ENCODE data around the gene NOS1AP.

NOS1AP gene

DNA sequence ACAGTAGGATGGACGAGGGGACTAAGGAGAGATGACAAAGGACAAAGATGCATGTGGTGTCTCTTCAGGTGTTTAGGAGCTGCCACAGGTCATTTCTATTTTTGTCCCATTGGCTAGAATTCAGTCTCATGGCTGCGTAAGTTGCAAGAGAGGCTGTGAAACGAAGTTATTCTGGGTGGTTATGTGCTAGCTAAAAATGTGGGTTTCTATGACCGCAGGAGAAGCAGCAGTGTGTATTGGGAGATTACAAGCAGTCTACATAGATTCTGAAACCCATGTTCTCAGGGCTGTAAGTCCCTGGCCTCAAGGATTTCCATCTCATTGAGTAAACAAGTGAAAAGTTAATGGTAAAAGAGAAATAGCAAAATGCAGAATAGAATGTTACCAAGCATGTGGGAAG, 196.5 kb downstream of the NOS1AP start:
- DNase-seq: no peak

DNA sequence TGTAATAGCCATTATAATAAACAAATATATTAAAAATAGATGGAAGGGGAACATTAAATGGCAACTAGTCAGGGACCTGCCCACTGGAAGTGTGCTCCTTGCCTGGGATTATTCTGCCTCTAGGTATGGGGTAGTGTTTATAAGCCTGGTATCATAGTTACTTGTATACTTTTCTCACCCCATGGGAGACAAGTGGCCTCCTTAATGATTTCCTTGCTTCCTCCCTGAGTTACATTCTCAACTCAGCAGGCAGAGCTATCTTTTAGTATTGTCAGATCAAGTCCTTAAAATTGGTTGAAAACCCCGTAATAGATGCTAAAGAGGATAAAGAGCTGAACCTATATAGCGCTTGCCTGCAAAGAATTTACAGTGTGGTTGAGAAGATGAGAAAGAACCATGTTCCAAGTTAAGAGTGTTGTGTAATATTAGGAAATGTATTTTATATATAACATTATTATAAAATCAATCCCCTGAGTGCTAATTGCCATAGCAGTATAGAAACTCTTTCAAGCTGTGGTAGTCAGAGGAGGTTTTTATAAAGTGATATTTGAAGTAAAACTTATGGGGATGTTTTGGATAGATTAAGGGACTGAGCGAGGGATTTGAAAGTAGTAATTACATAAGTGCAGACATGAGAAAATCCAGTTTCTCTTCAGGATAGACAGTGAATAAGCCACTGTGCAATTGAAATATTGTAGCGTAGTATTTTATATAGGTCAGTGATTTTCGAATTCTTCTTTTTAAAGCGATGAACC, 200.7 kb downstream of the NOS1AP start:
- no peak for DNase-seq

DNA sequence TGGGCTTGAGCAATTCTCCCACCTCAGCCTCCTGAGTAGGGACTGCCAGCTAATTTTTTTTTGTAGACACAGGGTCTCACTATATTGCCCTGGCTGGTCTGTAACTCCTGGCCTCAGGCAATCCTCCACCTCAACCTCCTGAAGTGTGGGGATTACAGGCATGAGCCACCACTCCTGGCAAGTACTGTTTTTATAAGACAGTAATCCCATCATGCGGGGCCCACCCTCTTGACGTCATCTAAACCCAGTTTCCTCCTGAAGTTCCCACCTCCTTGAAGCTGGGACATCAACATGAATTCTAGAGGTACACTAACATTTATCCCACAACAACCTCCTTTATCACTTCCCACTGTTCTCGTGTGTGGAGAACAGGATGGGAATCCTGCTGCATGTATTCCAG, 202.5 kb downstream of the NOS1AP start:
- DNase-seq: no peak

DNA sequence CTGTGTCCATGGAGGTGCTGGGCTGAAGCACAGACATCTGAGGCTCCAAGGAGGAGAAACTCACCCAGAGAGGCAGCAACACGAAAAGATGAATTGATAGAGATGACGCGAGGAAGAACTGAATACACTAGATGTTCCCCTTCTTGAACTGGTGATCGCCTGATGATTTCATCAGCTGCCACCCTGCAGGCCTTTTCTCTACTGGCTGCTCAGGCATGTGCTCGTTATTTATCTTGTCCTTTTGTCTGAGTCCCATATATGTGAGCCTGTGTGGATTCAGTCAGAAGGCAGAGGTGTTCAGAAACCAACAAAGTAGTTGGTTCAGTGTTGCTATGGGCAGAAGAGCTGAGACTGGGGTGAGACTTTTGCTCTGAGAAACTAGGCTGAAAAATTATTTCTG, 202.9 kb downstream of the NOS1AP start:
- no peak for DNase-seq

DNA sequence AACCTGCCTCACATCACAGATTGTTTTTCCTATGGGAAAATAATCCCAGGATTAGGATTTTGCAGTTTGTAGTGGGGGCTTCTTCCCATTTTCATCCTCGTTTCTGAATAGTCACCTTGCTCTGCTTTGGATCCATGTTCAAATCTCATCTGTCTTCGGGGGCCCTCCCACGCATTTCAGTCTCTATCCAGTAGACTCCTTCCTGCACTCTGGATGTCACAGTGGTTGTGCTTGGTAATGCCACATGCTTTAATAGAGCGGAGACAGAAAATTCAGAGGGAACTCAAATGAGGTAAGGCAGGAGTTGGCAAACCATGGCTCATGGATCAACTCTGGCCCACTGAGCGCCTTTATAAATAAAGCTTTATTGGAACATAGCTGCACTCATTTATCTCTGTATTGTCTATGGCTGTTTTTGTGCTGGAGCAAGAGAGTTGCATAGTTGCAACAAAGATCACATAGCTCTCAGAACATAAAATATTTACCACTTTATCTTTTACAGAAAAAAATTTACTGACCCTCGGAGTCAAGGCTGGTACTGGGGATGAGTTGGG, 206.2 kb downstream of the NOS1AP start:
- DNase-seq: no peak

DNA sequence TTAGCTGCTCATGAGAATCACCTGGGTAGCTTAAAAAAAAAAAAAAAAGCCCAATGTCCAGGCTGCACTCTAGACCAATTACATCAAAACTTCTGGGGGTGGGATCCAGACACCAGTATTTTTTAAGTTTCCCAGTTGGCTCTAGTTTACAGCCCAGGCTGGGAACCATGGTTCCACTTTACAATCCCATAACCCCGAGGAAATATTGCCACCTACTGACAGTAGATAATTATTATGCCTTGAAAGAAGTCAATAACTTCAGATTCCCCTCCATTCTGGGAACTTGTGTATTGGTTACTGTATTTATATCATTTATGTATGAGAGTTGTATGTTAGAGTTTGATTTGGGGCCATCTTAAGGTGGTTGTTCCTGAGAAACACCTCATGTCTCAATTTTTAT, 207.0 kb downstream of the NOS1AP start:
- DNase-seq: peak; percentile 28

DNA sequence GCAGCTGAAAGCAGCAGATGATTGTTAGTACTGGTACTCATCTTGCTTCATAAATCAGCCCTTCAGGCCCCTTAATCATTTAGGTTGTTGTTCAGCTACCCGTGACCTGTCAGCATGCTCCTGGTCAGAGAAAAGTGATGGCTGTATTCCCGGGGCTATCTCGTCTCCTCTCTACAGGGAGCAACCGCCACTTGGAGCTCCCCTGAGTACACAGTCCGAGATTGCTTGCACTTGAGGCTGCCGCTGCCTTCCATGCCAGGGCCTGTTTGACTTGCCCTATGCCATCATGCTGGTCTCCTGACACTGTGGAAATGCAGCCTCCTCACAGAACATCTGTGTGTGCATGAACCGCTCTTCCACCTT, 209.6 kb downstream of the NOS1AP start:
- DNase-seq: no peak

DNA sequence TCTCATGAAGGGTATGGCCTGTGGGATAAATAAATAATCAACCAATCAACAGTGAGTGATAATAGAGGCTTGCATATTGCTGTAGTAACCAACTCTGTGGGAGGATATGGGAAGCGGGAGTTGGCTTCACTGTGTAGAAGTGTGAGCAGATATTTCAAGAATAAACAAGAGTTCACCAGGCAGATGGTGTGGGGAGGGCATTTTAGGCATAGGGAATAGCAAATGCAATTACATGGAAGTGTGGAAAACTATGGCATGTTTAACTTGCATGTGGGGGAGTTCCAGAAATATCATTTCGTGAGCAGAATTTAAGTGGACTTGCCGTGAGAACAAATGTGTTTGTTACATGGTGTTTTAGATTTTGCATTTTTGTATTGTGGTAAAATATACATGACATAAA, 211.9 kb downstream of the NOS1AP start:
- DNase-seq: no peak

DNA sequence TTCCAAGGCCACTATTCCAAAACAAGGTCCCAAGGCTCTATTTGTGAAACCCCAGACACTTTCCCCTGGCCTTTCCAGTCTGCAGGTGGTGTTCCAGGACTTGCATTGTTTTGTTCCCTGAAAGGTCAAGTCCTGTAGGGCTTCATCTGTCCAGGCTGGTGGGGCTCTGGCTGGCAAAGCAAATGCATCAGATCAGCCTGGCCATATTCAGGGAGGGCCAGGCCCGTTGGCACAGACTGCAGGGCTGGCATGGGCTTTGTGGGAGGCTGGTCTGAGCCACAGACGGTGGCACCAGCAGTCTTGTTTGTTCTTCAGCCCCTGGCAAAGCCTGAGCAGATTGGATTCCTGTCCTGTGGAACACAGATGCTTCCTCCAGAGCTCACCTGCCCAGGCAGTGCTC, 214.2 kb downstream of the NOS1AP start:
- no peak for DNase-seq

DNA sequence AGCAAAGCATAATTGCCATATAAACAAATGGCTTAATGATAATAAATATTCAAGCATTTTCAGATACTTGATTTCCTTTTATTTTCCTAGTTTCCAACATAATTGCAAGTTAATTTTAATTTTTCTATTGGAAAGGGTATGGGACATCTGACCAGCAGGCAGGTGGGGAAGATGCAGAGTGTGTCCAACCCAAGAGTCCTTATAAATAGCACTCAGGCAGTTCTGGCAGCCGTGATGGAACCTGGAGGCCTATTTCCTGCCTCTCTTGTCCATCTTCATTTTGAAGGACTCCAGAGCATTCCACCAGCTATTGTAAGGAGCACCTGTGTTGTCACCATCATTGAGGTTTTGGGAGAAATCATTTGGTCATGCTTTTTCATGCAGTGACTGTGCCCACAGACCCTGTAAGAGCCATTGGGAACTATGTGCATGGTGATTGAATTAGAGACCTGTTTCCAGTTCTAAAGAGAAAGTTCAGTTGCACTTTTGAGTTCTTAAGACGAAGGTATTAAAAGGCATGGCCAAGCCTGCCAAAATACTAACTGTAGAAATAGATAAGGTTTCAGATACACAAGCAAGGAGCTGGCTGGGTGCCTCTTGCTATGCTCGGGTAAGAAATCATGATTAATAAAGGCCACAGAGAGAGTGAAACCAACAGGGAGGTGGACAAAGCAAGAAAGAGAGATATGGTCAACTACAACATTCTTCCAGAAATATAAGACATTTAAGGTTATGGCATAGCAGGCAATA, 214.9 kb downstream of the NOS1AP start:
- no peak for DNase-seq

DNA sequence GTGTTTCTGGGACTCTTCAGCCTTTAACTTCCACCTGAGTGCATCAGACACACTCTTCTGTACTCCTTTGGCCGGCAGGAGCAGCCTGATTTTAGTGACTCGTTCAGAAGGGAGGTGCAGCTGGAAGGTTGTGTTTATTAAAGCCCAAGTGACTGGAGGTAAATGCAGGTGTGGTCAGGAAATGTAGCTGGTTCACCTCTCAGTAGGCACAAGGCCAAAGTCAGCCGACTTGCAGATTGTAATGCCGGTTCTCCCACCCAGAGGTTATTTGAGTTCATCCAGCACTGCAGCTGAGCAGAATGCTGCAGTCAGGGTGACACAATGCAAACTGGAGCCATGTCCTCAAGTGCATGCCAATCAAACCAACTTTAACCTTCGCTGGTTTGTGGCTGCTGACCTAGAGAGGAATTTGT, 215.7 kb downstream of the NOS1AP start:
- DNase-seq: peak; percentile 52

DNA sequence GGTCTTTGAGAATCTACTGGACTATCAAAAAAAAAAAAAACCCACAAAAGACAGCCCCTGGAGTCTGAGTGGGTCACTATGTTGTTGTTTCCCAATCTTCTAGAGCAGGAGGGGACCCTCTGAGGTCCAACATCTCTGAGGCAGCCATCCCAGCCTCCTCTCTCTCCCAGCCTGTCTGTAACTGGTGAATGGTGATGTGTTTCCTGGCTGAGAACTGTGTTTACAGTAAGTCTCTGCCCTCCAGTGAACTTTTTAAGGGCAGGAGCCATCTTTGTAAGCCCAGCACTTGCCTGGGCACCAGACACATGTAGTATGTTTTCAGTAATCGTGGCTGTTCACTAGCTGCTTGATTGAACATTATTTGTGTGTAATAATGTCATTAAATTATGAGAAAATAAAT, 221.5 kb downstream of the NOS1AP start:
- DNase-seq: no peak

DNA sequence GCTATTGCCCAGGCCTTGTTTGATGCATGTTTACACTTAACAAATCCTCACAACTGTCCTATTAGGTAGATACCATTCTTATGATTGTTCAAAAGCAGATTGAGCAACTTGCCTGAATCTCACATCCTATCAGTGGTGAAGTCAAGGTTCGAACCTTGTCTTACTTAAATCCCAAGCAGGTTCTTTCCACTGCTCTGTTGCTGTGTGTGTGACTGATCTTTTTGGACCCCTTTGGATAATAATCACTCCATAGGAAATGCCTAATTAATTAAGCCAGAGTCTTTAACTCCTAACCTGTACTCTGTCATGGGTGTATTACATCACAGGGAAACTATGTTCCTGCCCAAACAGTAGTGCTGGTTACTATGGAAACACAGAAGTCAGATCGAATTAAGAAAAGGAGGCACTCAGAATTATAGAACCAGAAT, 222.9 kb downstream of the NOS1AP start:
- no peak for DNase-seq

DNA sequence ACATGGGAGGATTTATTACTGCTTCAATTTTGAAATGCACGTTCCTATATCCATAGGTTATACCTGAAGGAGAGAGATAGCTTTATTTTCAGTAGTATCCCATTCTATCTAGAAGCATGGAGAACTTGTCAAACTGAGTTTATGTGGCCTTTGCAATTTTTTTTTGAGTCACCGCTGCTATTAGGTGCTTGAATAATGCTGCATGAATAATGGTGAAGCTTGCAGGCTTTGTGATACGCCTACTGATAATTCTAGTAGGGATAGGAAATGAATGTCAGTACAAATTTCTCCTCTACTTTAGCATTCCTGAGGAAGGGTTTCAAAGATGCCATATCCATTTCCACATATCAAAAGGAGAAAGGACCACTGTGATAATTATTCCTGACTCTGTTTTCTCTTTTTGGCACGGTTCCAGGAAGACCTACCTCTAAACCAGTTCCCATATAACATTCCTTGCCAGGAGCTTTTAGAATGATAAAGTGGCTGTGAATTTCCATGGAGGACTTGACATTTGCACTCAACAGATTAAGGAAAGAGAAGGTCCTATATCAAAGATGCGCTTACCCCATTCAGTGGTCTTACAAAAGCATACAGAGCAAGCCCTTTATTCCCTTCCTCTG, 223.7 kb downstream of the NOS1AP start:
- DNase-seq: no peak

DNA sequence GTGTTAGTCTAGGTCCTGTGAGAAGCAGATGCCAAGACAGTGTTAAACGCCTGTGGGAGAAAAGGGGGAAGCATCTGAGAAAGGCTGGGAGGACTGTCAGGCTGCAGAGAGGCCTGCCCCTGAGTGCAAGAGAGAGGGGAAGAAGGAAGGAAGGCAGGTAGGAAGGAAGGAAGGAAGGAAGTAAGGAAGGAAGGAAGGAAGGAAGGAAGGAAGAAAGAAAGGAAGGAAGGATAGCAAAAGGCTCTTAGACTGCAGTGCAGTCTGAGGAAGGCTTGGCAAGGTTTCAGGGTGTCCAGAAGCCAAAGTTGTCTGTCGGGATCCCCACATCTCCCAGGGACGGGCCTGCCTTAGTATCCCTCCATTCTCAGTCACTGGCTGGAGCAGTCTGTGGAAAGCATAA, 224.5 kb downstream of the NOS1AP start:
- DNase-seq: no peak

DNA sequence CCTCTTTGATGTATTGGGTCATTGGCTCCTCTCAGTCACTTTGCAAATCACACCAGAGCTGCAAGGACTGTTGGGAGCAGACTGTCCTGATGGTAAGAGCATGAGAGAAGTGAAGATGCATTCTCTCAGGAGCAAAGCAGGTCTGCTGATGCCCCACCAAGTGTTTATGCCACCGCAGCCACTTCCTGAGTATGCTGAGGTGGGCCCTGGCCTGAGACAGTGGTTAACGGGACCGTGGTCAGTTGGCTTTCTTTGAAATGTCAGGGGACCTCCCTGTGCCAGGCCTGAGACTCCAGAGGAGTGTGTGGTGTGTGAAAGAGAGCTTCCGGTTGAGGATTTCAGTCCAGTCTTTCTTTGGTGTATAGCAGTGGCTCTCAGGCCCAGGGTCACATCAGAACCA, 227.7 kb downstream of the NOS1AP start:
- DNase-seq: no peak

DNA sequence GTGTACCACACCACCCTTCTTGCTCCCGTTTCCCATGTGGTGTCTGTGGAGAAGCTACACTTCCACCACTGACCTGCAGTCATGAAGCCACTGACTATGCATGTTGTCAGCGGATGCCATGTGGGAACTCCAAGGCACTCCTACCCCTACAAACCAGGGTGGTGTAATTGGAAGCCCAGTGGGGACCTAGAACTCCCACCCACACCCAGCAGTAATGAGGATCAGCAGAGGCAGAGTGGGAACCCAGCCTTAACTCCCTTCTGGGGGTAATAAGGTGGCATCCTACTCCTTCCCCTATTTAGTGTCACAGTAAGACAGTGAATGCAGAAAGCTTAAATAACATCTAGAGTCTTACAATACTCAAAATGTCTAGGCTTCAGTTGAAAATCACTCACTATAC, 228.8 kb downstream of the NOS1AP start:
- no peak for DNase-seq

DNA sequence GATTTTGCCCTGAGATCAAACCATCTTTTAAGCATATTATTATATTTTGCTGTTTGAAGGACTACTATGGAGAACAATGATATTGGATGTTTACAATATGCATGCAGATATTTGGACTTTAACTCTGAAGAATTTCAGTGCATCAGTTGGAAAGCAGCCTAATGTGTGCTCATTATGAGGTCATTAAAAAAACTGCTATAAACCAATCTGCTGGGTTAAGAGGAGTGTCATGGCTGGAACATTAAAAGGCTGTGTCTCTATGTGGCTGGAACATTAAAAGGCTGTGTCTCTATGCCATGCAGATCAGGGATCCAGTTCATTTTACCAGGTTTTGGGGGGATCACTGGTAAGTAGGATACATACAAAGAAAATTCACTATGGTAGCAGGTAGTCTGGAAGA, 229.5 kb downstream of the NOS1AP start:
- no peak for DNase-seq

DNA sequence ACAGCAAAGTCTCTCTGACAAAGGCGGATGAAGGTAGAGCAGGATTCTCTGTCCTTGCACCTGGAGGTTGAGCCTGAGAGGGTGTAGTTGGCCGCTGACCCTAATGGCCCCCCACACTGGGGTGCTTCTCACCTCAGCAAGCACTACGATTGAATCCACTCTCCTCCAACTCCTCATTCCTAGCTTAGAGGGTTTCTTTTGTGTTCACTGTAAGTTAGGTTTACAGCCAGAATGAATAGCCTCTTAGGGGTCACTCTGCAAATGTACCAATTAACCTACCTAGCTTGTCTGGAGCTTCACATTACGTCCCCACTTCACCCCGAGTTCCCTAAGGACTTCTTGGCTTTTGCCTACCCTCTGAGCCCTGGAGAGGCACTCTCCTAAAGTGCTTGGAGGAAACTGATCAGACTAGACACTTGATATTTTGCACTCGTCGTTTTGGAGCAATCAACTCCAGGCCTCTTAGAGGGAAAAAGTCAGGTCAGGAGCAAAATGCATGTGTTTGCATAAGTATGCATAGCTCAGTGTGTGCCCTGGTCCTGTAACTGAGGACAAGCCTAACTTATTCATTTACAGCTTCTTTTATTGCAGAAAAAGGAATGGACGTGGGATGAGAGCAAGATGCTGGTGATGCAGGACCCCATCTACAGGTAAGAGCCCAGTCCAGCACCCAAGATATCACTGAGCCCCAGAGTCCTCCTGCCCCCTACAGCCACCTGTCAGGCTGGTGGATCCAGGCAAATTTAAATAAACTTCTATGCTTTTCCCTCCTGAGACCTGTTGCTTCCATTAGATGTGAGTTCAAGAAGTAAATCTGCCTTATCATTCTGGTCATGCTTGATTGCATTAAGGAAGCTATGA, 230.8 kb downstream of the NOS1AP start:
- no peak for DNase-seq

DNA sequence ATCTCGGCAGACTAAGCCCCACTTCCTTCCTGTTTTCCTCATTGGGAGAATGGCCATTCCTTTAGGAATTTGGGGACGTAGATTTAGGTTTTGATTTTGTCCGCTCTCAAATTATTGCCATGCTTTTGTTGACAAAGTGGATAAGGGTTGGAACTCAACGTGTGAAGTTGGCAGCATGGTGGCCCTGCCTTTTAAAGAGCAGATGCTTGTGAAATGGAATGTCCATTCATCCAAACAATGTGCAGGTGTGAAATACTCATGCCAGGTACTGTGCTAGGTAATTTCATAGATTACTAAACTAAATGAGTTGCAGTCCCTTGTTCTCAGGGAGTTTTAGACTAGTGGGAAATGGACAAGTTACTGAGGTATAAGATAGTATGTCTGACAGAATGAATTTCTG, 232.2 kb downstream of the NOS1AP start:
- no peak for DNase-seq

DNA sequence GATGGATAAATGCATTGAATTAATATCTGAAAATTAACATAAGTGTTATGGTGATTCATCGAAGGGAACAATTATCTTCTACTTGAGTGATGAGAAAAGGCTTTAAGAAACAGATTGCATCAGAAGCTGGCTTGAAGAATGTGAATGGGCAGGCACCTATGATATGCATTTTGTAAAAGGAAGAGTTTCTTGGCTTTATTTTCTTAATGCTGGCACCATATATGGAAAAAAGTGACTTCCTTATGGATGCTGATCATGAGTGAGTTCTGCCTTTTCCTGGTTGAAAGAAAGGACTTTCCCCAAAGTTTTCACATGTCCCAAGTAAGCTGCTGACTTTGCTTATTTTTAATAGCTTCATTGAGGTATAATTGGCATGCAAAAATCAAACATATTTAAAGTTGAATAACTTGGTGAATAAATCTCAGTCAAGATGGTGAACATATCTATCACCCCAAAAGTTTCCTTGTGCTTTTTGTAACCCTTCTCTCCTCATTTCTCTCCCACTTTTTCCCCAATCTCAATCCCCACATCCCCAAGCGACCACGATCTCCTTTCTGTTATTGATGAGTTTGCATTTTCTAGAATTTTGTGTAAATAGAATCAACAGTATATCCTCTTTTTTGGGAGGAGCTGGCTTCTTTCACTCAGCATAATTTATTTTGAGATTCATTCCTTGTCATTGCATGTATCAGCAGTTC, 233.0 kb downstream of the NOS1AP start:
- DNase-seq: no peak

DNA sequence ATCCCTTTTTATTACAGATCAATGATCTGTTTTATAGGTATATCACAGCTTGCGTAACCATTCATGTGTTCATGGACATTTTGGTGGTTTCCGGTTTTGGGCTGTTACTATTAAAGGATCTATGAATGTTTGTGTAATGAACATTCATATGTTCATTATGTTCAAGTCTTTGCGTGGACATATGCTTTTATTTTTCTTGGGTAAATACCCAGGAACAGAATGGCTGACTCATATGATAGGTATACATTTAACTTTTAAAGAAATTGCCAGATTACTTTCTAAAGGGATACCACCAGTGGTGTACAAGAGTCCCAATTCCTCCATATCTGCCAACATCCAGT, 233.5 kb downstream of the NOS1AP start:
- no peak for DNase-seq
